Hepatocyte (in vitro differentiated cells): ENCODE measurements around the gene CCNA1.

Experiments used
- CTCF ChIP-seq: fragments of 200-600 bp; sonication (generic); IDR thresholded peaks from 2 replicates; pipeline ENCODE4 v1.5.1; 2016; ENCODE audit warnings: antibody characterized with exemption, mild to moderate bottlenecking; ENCODE audit not compliant: poor library complexity
- EZH2 ChIP-seq: fragments of 200-600 bp; sonication (generic); IDR thresholded peaks from 2 replicates; pipeline ENCODE4 v1.6.1; 2016; ENCODE audit warnings: antibody characterized with exemption, mild to moderate bottlenecking, borderline replicate concordance

GRCh38 chr13:36431204-36432105 is 840 bp upstream of the CCNA1 start:
- TF ChIP-seq CTCF (no peak), EZH2 (peak; percentile 90)
